Transverse colon (tissue), 4 donors: ENCODE data around the gene C1orf198. TPM values are rescaled to one million over a fixed set of nuclear protein-coding genes. Genes with fewer than 3 reads are reported as not detected.

Experiments used
- DNase-seq: peaks from one replicate; pipeline ENCODE4 v3.0.0-alpha.2; 2019
- H3K27ac ChIP-seq, 4 donors: fragments of 200-600 bp; sonication (generic); 2 replicates each; pipeline ENCODE4 v1.5.1; 2016 to 2018; ENCODE audit warnings: inconsistent platforms in 4 of 4
- H3K27me3 ChIP-seq: fragments of 200-600 bp; sonication (generic); 2 replicates; pipeline ENCODE4 v1.5.1; 2017; ENCODE audit warnings: inconsistent platforms
- H3K36me3 ChIP-seq, 4 donors: fragments of 200-600 bp; sonication (generic); 2 replicates each; pipeline ENCODE4 v1.5.1; 2017 to 2019; ENCODE audit warnings: inconsistent platforms in 4 of 4
- H3K4me1 ChIP-seq, 4 donors: fragments of 200-600 bp; sonication (generic); 2 replicates each; pipeline ENCODE4 v1.5.1; 2017 to 2020; ENCODE audit warnings: inconsistent platforms in 4 of 4
- H3K4me3 ChIP-seq, 4 donors: fragments of 200-600 bp; sonication (generic); 1 replicate in 1 of 4; 2 replicates in 3 of 4; pipeline versions ENCODE4 v1.5.1 to v1.6.1; 2017 to 2019; ENCODE audit warnings: inconsistent platforms in 4 of 4
- H3K9me3 ChIP-seq, 2 donors: fragments of 200-600 bp; sonication (generic); 2 replicates each; pipeline ENCODE4 v1.5.1; 2017 to 2019; ENCODE audit warnings: inconsistent platforms in 2 of 2
- EP300 ChIP-seq: sonication (generic); formaldehyde crosslinking; IDR thresholded peaks from one replicate; pipeline ENCODE4 v1.6.1; 2017; ENCODE audit warnings: antibody characterized with exemption, low read depth
- POLR2A ChIP-seq: fragments of 450-650 bp; IDR thresholded peaks from one replicate; pipeline ENCODE4 v1.6.1; 2016; ENCODE audit warnings: antibody characterized with exemption, mild to moderate bottlenecking, moderate library complexity
- POLR2AphosphoS5 ChIP-seq, 3 donors: sonication (generic); formaldehyde crosslinking; IDR thresholded peaks; one replicate each; pipeline ENCODE4 v1.6.1; 2016; ENCODE audit warnings: antibody characterized with exemption in 3 of 3
- WGBS, 2 donors: methylation state at CpG; one replicate each; pipeline ENCODE4 v1.1.5; 2018; ENCODE audit warnings: low coverage in 1 of 2; 5-methylcytosine and 5-hydroxymethylcytosine counted together
- in situ Hi-C, 4 donors: fragments of 200-750 bp; cut with MboI; loops; one replicate each; pipeline versions ENCODE4 v1.15.0 to v1.15.1; 2017; ENCODE audit warnings: low sequenced_read_pairs in 3 of 4, low pct_ligation_motif_present in 1 of 4, low pct_unique_long_range_greater_than_20kb in 1 of 4
- intact Hi-C: fragments of 100-400 bp; cut with DNase I; formaldehyde crosslinking; loops from one replicate; pipeline ENCODE4 v1.15.1; 2023; ENCODE audit warnings: low total_unique reads
- total RNA-seq, 4 donors: library from RNA; depleted of rRNA; stranded (reverse); fragments of >200 nt; gene quantifications; one replicate each; pipeline ENCODE4 v1.1.0, GENCODE V29; 2016
- TF ChIP-seq, protein P1 (sequence below), 5 experiments: fragments of 200-600 bp in 3 of 5; fragments of 450-650 bp in 2 of 5; sonication (generic) in 3 of 5; IDR thresholded peaks; 1 replicate in 2 of 5; 2 replicates in 3 of 5; pipeline ENCODE4 v1.5.1; 2016 to 2017; ENCODE audit warnings: antibody characterized with exemption in 5 of 5, inconsistent platforms in 3 of 5, mild to moderate bottlenecking in 2 of 5, moderate library complexity in 1 of 5

C1orf198 gene
- total RNA-seq, 4 donors from 2014 or later, result 10.8 to 26.7 (median 18.2) TPM

DNA sequence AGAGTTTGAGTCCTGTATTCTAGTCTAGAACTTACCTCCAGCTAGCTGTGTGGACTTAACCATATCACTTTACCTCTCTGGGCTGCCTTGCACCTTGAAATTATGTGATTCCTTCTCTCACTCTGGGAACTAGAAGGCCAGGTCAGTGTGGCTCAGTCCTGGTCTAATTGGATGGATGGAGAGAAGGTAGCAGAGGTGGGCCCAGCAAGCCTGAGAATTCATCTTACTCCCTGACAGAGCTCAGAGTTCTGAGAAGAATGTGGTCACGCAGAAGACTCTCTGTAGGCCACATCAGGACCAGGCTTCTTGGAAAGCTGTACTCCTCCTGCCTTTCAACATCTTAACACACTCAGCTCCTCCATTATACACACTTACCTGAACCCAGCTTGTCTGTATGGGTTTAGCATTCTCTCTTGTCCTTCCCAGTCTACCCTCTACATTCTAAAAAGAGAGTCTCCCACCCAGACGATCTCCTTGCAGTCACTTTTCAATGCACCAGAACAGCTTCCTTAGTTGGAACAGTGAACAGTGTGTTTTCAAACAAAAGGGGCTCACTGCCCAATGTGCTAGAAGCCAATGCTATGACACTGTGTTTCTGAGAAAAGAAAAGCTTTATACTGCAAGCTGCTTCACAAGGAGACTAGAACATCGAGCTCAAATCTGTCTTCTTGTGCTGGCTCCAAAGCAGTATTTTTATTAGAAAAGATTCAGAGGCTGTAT is 60.6 kb downstream of the C1orf198 start:
- WGBS, 2 donors, result 76 to 89% methylated on average over 1 to 3 of the region's 3 CpGs
- intact Hi-C loops, result no loop called here

DNA sequence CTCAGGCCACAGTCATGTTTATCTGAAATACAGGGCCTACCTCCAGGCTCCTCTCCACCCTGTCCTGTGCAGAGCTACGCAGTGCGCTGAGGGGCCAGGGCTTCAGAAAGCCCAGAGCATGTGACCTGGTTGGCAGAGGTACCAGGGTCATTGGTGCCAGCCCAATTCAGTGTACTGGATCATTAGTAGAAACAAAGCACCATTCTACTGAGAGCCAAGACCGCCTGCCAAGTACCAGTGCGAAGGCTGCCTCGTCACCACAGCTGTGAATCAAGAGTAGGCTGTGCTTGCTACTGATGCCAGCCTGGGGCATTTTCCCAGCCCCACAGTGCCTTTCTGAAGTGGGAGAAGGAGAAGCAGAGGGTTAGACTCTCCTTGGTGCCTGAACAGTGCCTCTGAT is 61.3 kb downstream of the C1orf198 start:
- Histone ChIP-seq H3K4me3 (no peak overlapping the region), H3K9me3 (peaks cover 2% of the 10 kb centered on the region in 2 donors), H3K27ac (peak overlapping the region in 2 of 4 donors; percentile 4 to 43), H3K36me3 (no peaks in the 10 kb centered on the region), H3K4me1 (no peaks in the 10 kb centered on the region), H3K27me3 (no peaks in the 10 kb centered on the region)
- no peak for DNase-seq
- WGBS, 2 donors, result 84% methylated on average over 5 of the region's 5 CpGs; no CpG with 5 or more reads in 1 of the 2 donors
- intact Hi-C loops (no loop called here), in situ Hi-C loops (loop anchor here in 2 of 4 donors (25.0 kb wide), 1 partner anchor 105 kb away; no protein-coding TSS in a partner anchor)
- no peak for TF ChIP-seq EP300
- TF ChIP-seq, protein P1, sequence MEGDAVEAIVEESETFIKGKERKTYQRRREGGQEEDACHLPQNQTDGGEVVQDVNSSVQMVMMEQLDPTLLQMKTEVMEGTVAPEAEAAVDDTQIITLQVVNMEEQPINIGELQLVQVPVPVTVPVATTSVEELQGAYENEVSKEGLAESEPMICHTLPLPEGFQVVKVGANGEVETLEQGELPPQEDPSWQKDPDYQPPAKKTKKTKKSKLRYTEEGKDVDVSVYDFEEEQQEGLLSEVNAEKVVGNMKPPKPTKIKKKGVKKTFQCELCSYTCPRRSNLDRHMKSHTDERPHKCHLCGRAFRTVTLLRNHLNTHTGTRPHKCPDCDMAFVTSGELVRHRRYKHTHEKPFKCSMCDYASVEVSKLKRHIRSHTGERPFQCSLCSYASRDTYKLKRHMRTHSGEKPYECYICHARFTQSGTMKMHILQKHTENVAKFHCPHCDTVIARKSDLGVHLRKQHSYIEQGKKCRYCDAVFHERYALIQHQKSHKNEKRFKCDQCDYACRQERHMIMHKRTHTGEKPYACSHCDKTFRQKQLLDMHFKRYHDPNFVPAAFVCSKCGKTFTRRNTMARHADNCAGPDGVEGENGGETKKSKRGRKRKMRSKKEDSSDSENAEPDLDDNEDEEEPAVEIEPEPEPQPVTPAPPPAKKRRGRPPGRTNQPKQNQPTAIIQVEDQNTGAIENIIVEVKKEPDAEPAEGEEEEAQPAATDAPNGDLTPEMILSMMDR (IDR thresholded peaks at IDR 0.05), result no peak
- TF ChIP-seq POLR2A, result no peak
- peak in 1 of 3 donors; percentile 37 for TF ChIP-seq POLR2AphosphoS5 (IDR thresholded peaks at IDR 0.05)

More for the DNA sequence above, 60.6 kb downstream of the C1orf198 start:
- H3K36me3 ChIP-seq, result no peaks in the 10 kb centered on the region
- TF ChIP-seq EP300, result no peak
- no peak for TF ChIP-seq POLR2A
- TF ChIP-seq POLR2AphosphoS5 (IDR thresholded peaks at IDR 0.05), result no peak
- TF ChIP-seq, protein P1 (IDR thresholded peaks at IDR 0.05), result no peak
- H3K9me3 ChIP-seq, result peaks cover 8% of the 10 kb centered on the region in 2 donors
- peak overlapping the region in 2 of 4 donors; percentile 12 to 43 for H3K27ac ChIP-seq
- H3K27me3 ChIP-seq, result no peaks in the 10 kb centered on the region
- no peak for DNase-seq
- in situ Hi-C loops, result loop anchor here in 2 of 4 donors (25.0 kb wide), 1 partner anchor 105 kb away; no protein-coding TSS in a partner anchor
- H3K4me3 ChIP-seq, result no peak overlapping the region
- H3K4me1 ChIP-seq, result no peaks in the 10 kb centered on the region

DNA sequence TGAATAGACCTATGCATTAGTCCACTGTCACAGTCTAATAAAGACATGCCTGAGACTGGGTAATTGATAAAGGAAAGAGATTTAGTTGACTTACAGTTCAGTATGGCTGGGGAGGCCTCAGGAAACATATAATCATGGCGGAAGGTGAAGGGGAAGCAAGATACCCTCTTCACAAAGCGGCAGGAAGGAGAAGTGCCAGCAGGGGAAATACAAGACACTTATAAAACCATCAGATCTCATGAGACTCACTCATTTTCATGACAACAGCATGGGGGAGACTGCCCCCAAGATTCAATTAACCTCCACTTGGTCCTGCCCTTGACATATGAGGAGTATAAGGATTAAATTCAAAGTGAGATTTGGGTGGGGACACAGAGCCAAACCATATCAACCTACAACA is 61.8 kb downstream of the C1orf198 start:
- TF ChIP-seq, protein P1 (IDR thresholded peaks at IDR 0.05), result no peak
- TF ChIP-seq POLR2A (no peak), EP300 (no peak), POLR2AphosphoS5 (IDR thresholded peaks at IDR 0.05) (no peak)
- H3K4me3 ChIP-seq, result no peak overlapping the region
- WGBS, 2 donors, result 71% methylated on average over 2 of the region's 2 CpGs; no CpG with 5 or more reads in 1 of the 2 donors
- no peaks in the 10 kb centered on the region for H3K4me1 ChIP-seq
- intact Hi-C loops, result no loop called here
- H3K36me3 ChIP-seq, result no peaks in the 10 kb centered on the region
- no peaks in the 10 kb centered on the region for H3K27me3 ChIP-seq
- no peaks in the 10 kb centered on the region for H3K9me3 ChIP-seq
- no peak for DNase-seq
- in situ Hi-C loops, result loop anchor here in 2 of 4 donors (25.0 kb wide), 1 partner anchor 106 kb away; no protein-coding TSS in a partner anchor
- H3K27ac ChIP-seq, result no peak overlapping the region

DNA sequence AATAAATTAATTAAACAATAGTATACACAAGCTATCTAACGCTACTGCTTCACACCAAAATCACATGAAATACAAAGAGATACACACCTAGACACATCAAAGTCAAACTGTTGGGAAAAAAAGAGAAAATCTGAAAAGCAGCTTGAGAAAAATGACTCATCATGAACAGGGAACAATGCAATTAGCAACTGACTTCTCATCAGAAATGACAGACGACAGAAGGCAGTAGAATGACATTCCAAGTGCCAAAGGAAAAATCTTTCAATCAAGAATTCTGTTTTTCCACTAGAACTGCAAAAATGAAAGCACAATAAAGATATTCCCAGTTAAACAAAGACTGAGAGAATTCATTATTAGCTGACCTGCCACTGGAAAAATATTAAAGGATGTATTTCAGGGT is 63.9 kb downstream of the C1orf198 start:
- intact Hi-C loops (no loop called here), in situ Hi-C loops (loop anchor here in 2 of 4 donors (25.0 kb wide), 1 partner anchor 108 kb away; no protein-coding TSS in a partner anchor)
- Histone ChIP-seq H3K36me3 (no peaks in the 10 kb centered on the region), H3K27ac (no peak overlapping the region), H3K9me3 (no peaks in the 10 kb centered on the region), H3K4me1 (no peaks in the 10 kb centered on the region), H3K27me3 (no peaks in the 10 kb centered on the region), H3K4me3 (no peak overlapping the region)
- no peak for DNase-seq
- no peak for TF ChIP-seq POLR2AphosphoS5 (IDR thresholded peaks at IDR 0.05)
- TF ChIP-seq EP300, result no peak
- TF ChIP-seq POLR2A, result no peak
- TF ChIP-seq, protein P1 (IDR thresholded peaks at IDR 0.05), result no peak
- 67 to 84% methylated on average over 2 of the region's 2 CpGs for WGBS, 2 donors
